Left colon (tissue), 2 donors: ENCODE data around the gene NR3C1. TPM values are rescaled to one million over a fixed set of nuclear protein-coding genes. Genes with fewer than 3 reads are reported as not detected.
"Not testable (repeated sequence)": the region's sequence is repeated elsewhere in the genome, so short reads cannot be mapped to it uniquely, and the experiment has no call there.

Source experiments
- ATAC-seq: fragments of 200-7000 bp; cut with Tn5 transposase; one replicate; pipeline ENCODE4 v1.9.1; 2020; ENCODE audit warnings: mild to moderate bottlenecking, moderate library complexity
- DNase-seq, 2 donors: peaks; one replicate each; pipeline ENCODE4 v3.0.0-alpha.2; 2020
- intact Hi-C, 2 donors: fragments of 100-400 bp; cut with DNase I in 1 of 2; cut with micrococcal nuclease in 1 of 2; formaldehyde crosslinking; loops; one replicate each; pipeline versions ENCODE4 v1.11.2 to v1.14.0; 2022; cut with DNase I, micrococcal nuclease
- total RNA-seq, 2 donors: library from RNA; stranded (reverse); fragmentation: NEBNext Ultra II Directional; extraction: Animal tissue kit (Norgen Biotek cat#: 25700); gene quantifications; one replicate each; pipeline ENCODE4 v1.2.1, GENCODE V29; 2021
- donor health status: DM: no; HTN: no; CAD: no.
- donor health status: DM: yes; HTN: yes; CAD: no.

NR3C1 gene
- total RNA-seq, 2 donors from 2014 or later = 19.9 to 26.3 TPM

GRCh38 chr5:143347698-143348344 is 55.7 kb downstream of the NR3C1 start:
- ATAC-seq = no peak
- no peak for DNase-seq
- intact Hi-C loops = no loop called here

- ATAC-seq (no peak), DNase-seq (no peak)
- intact Hi-C loops = no loop called here
These were observed 56.4 kb downstream of the NR3C1 start for GRCh38 chr5:143347046-143347445.

- no peak for DNase-seq
- intact Hi-C loops = no loop called here
- ATAC-seq = no peak
These were observed 57.6 kb downstream of the NR3C1 start for GRCh38 chr5:143345671-143346440.

- DNase-seq (no peak), ATAC-seq (no peak)
- intact Hi-C loops = no loop called here
These were observed 60.4 kb downstream of the NR3C1 start for GRCh38 chr5:143343042-143343441.

GRCh38 chr5:143342607-143343006 is 60.9 kb downstream of the NR3C1 start:
- intact Hi-C loops = no loop called here
- ATAC-seq (no peak), DNase-seq (no peak)

GRCh38 chr5:143341807-143342570 is 61.5 kb downstream of the NR3C1 start:
- no peak for DNase-seq
- intact Hi-C loops = no loop called here
- ATAC-seq = no peak

GRCh38 chr5:143340891-143341685 is 62.4 kb downstream of the NR3C1 start:
- intact Hi-C loops = no loop called here
- no peak for ATAC-seq
- DNase-seq = no peak

GRCh38 chr5:143338658-143339366 is 64.7 kb downstream of the NR3C1 start:
- intact Hi-C loops = no loop called here
- DNase-seq (no peak), ATAC-seq (no peak)

- ATAC-seq (no peak), DNase-seq (no peak)
- intact Hi-C loops = no loop called here
These were observed 65.5 kb downstream of the NR3C1 start for GRCh38 chr5:143337946-143338345.

GRCh38 chr5:143336485-143336884 is 67.0 kb downstream of the NR3C1 start:
- intact Hi-C loops = no loop called here
- ATAC-seq (no peak), DNase-seq (no peak)

- ATAC-seq = no peak
- no peak for DNase-seq
- intact Hi-C loops = no loop called here
These were observed 68.6 kb downstream of the NR3C1 start for GRCh38 chr5:143334903-143335302.

GRCh38 chr5:143334380-143334779 is 69.1 kb downstream of the NR3C1 start:
- DNase-seq, ATAC-seq, intact Hi-C loops: not testable (repeated sequence)

- DNase-seq (no peak), ATAC-seq (no peak)
- intact Hi-C loops = no loop called here
These were observed 71.5 kb downstream of the NR3C1 start for GRCh38 chr5:143331956-143332355.

- DNase-seq (no peak), ATAC-seq (no peak)
- intact Hi-C loops = no loop called here
These were observed 73.6 kb downstream of the NR3C1 start for GRCh38 chr5:143329843-143330242.

GRCh38 chr5:143328589-143329220 is 74.8 kb downstream of the NR3C1 start:
- intact Hi-C loops = no loop called here
- ATAC-seq = no peak

GRCh38 chr5:143325086-143325485 is 78.4 kb downstream of the NR3C1 start:
- ATAC-seq, intact Hi-C loops, DNase-seq: not testable (repeated sequence)

More at GRCh38 chr5:143328589-143329220, 74.8 kb downstream of the NR3C1 start:
- no peak for DNase-seq

GRCh38 chr5:143322931-143323630 is 80.4 kb downstream of the NR3C1 start:
- intact Hi-C loops, ATAC-seq, DNase-seq: not testable (repeated sequence)
